Lower leg skin (tissue), 3 donors: ENCODE measurements around the gene EEF1AKMT3.

Experiments used
- POLR2A ChIP-seq, 2 donors: fragments of 450-650 bp; IDR thresholded peaks; one replicate each; pipeline ENCODE4 v1.6.1; 2016 to 2017; ENCODE audit warnings: antibody characterized with exemption in 2 of 2, mild to moderate bottlenecking in 1 of 2, moderate library complexity in 1 of 2
- TF ChIP-seq, protein P1 (sequence below), 3 donors: fragments of 450-650 bp; IDR thresholded peaks; one replicate each; pipeline ENCODE4 v1.5.1; 2016; ENCODE audit warnings: antibody characterized with exemption in 3 of 3, mild to moderate bottlenecking in 3 of 3, moderate library complexity in 2 of 3

DNA sequence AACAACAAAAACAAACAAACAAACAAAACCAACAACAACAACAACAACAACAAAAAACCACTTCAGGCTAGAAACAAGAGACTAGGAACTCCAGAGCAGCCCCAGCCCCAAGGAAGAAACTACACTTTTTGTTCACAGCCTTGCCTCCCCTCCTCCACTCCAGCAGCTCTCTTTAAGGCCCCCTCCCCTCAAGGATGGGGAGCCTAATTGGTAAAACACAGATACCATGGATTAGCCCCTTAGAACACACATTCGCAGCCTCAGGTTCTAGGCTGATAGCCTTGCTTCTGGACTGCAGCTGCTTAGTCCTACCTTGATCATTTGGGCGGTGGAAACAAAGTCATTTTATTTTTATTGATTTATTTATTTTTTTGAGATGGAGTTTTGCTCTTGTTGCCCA is 58.0 kb downstream of the EEF1AKMT3 start:
- no peak for TF ChIP-seq POLR2A (IDR thresholded peaks at IDR 0.05)
- TF ChIP-seq, protein P1, sequence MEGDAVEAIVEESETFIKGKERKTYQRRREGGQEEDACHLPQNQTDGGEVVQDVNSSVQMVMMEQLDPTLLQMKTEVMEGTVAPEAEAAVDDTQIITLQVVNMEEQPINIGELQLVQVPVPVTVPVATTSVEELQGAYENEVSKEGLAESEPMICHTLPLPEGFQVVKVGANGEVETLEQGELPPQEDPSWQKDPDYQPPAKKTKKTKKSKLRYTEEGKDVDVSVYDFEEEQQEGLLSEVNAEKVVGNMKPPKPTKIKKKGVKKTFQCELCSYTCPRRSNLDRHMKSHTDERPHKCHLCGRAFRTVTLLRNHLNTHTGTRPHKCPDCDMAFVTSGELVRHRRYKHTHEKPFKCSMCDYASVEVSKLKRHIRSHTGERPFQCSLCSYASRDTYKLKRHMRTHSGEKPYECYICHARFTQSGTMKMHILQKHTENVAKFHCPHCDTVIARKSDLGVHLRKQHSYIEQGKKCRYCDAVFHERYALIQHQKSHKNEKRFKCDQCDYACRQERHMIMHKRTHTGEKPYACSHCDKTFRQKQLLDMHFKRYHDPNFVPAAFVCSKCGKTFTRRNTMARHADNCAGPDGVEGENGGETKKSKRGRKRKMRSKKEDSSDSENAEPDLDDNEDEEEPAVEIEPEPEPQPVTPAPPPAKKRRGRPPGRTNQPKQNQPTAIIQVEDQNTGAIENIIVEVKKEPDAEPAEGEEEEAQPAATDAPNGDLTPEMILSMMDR (IDR thresholded peaks at IDR 0.05) = no peak
